Measurements from ENCODE around the gene NDUFAF8.

The NDUFAF8 gene, protein sequence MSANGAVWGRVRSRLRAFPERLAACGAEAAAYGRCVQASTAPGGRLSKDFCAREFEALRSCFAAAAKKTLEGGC

DNA sequence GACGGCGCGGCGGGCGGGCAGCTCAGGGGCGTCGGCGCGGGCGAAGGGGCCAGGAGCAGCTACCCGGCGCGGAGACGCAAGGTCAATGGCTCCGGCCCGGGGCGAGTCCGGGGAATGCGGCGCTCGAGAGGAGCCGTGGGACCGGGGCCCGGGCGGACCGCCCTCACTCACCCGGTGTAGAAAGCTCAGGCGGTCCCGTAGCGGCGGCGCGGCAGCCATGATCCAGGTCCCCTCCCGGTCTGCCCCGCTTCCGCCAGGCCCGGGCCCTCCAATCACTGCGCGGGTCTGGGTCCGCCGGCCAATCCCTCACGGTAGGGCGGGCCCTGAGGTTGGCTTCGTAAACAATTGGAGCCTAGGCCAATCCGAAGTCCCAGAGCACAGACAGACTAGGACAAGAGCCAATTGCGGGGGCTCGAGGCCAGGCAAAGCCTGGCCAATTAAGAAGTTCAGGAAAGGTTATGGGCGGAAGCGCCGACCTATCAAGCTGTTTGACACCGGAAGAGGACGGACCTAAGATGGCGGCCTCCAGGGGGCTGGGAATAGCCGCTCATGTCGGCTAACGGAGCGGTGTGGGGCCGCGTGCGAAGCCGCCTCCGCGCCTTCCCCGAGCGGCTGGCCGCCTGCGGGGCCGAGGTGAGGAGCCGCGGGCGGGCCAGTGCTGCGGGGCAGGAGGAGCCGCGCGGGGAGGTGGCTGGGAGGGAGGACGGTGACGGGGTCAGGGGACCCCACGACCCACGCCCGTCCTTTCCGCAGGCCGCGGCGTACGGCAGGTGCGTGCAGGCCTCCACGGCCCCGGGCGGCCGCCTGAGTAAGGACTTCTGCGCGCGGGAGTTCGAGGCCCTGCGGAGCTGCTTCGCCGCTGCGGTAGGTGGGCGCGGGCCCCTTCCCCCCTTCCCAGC, at the start of gene NDUFAF8, which contains the start of gene TEPSIN:
Gene NDUFAF8 (plus strand): TSS at position 504 of the 899 bp plus-strand sequence. CDS start 46 bp downstream, at position 550.
Gene TEPSIN (minus strand): TSS at position 241 of the 899 bp plus-strand sequence. CDS start 22 bp downstream, at position 219.
- DNase-seq: peak; percentile 97

DNA sequence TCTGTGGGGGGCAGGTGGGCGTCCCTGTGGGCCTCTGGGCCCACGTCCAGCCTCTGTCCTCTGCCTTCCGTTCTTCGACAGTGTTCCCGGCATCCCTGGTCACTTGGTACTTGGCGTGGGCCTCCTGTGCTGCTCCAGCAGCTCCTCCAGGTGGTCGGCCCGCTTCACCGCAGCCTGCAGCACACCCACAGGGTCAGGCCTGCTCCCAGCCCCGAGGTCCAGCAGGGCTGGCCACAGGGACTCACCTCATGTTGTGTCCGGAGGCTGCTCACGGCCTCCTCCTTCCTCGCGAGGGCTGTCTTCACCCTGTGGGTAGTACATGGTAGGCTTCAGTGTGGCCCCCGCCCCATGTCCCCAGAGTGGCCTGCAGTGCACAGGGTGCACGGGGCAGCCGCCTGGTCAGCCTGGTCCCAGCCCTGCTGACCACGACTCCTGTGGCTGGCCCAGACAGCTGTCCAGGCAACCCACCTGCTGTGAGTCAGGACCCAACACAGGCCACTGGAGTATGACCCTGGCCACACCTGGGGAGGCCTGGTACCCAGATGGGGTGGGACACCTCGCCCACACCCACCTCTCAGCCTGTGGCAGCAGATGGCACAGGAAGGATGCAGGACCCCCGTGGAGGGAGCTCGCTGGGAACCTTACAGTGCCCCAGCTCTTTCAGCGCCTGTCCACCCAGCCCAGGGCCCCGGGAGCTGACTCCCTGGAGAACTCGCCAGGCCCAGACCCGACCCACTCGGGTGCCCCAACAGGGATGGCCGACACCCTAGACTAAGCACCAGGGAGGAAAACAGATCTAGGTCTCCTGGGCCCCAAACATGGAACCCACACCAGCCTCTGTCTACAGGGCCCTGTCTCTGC, 49.2 kb upstream of the NDUFAF8 start:
- DNase-seq: no peak

DNA sequence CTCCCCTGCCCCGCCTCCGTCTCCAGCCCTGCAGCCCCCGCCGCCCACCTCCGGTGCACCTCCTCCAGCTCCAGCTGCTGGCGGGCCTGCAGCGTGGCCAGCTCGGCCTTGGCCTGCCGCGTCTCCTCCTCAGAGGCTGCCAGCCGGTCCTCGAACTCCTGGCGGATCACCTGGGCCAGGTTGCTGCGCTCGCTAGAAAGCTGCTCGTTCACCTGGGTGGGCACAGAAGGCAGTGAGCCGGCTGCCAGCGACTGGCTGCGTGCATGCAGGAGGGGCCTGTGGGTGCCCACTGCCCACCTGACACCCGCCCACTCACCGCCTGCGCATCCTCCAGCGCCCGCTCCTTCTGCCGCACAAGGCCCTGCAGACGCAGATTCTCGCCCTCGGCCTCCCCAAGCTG, 48.5 kb upstream of the NDUFAF8 start:
- DNase-seq: no peak

DNA sequence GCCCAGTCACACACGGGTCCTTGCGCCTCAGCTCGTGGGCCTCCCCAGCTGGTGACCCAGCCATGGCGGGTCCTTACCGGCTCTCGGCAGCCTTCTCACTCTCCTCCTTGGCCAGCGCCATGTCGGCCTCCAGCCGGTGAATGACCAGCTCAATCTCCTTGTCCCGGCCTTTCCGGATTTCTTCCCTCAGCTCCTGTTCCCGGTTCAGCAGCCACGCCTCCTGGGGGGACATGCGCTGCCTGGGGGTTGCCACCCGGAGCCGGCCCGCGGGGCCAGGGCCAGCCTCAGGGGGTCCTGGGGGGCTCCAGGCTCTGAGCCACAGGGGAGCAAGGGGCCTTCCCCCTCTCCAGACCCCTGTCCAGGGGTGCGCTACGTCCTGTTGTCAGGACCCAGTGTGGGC, 48.0 kb upstream of the NDUFAF8 start:
- no peak for DNase-seq

DNA sequence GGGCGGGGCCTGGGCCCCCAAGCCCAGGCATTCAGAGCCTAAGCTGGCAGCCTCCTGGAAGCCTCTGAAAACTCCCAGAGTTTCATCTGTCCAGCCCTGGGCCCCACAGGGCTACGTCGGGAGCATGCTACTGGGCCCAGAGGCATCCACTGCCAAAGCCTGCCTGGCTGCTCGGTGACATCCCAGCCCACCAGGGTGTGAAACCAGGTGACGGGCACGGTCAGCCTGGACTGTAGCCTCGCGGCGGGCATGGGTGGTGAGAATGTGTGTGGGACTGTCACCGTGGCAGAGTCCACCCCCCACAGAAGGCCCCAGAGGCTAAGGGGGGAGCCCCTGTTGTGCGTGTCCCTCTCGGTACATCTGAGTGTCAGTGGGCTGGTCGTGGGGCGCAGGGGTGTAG, 47.5 kb upstream of the NDUFAF8 start:
- DNase-seq: no peak

DNA sequence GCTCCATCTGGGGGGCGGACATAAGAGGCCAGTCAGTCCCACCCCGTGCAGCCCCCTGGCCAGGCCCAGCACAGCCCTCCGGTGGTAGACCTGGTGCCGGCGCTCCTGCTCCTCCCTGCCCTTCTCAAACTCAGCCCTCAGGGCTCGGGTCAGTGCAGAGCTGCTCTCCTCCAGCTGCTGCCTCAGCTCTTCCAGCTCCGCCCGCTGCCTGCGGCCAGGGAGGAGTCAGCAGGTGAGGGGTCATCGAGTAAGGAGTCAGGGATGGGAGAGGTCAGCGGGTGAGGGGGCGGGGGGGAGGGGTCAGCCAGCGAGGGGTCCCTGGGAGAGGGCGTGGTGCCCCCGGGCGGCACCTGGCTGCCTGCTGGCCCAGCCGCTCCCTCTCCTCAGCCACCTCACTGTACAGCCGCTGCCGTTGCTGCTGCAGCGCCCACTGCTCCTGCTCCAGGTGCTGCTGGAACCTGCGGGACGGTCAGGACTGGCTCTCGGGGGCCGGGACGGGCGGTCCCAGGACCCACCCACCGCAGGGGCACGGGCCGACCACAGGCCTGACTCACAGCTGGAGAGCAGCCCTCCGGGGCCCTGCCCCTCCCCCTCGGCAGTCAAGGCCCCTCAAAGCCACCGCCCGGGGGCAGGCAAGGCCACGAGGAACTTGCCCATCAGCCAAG, 46.6 kb upstream of the NDUFAF8 start:
- no peak for DNase-seq

DNA sequence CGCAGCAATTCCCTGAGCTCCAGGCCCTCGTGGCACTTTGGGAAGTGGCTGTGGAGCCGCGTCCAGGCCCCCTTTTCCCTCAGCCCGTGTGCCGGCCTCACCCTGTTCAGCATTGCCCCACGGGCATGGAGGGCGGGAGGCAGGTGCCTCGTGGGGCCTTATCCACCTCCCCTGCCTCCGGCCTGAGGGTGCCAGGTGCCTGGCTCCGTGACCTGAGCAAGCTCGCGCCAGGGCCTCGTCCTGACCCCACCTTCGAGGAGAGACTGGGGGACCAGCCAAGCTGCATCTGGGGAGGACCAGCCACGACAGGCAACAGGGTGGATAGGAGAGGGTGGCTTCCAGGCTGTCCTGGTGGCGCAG, 46.1 kb upstream of the NDUFAF8 start:
- DNase-seq: no peak

DNA sequence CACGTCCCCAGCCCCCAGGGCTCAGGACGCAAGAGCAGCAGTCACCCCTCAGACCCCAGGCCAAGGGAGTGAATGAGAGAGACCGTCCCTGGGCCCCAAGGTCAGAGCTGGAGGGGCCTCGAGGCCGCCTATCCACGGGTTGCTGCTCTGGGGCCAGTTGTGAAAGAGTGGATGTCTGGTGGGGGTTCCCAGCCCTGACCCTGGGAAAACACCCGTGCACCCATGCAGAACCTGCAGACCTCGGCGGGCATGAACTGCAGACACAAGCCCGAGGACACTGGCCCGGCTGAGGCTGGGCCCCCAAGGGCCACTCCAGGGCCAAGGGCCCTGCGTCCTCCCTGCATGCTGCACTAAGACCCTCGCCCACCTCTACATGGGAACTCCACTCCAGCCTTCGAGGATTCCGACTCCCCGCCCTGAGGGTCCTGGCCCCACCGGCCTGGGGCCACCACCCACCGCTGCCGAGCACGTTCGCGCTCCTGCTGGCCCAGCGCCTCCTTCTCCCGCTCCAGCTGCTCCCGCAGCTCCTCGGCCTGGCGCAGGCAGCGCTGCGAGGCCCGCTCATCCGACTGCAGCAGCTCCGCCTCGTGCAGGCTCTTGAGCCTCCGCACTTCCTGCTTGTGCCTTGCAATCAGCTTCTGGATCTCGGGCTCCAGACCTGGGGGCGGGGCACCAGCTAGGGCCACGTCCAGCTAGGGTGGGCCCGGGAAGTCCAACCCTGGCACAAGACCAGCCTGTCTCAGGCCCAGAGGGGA, 45.5 kb upstream of the NDUFAF8 start:
- no peak for DNase-seq

DNA sequence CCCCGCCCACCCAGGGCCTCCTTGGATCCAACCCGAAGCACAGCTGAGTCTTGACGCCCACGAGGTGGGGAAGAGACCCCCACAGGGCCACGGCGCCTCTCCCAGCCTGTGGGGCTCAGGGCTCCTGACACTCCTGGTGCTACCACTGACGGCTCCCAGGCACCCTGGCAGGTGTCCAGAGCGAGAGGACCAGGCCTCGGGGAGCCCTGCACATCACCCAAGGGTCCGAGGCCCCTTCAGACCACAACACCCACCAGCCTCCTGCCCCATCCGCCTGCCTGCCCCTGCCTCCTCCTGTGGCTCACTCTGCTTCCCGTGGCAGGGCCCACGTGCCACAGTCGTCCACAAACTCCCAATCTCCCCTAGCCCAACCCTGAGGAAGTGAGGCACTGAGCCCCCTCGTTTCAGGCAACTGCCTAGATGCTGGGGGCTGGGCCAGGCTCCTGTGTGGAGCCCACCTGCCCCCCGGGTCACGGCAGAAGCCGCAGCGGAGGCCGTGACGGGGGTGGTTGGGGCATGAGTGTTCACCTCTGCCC, 44.8 kb upstream of the NDUFAF8 start:
- no peak for DNase-seq

DNA sequence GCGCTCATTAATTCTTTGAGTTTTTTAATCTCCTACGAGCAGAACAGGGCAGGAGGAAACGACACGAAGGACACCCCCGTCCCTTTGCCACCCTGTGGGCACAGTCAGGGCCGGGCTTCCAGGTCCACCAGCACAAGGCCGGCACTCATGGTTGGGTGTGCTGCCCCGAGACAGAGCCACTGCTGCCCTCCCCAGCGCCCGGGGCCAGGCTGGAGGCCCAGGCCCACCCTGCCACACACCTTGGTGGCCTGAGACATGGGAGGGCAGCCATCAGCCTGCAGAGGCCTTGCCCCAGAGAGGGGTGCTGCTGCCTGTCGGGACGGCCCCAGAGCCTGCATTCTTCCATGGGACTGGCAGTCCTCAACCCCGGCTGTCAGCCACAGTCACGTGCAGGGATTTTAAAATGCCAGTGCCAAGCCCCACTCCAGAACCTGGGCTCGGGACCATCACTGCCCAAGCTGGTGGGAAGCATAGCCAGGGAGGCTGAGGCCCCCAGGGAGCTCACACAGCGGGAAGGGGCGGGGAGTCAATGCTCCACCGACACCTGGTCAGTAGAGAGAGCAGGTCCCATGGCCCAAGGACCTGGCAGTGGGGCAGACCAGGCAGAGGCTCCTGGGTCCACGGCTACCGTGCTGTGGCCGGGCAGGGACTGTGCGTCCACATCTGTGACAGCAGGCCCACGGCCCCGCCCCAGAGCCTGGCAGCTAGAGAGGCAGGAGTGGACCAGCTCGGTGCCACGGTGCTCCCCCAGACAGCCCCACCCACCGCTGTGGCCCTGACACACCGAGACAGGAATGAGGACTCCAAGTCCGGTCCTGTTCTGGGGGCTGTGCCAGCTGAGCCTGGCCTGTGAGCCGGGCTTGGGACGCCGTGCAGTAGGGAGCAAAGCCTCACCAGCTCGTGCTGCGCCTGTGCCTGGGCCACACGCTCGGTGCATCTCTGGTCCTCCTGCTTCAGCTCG, 43.9 kb upstream of the NDUFAF8 start:
- DNase-seq: no peak

DNA sequence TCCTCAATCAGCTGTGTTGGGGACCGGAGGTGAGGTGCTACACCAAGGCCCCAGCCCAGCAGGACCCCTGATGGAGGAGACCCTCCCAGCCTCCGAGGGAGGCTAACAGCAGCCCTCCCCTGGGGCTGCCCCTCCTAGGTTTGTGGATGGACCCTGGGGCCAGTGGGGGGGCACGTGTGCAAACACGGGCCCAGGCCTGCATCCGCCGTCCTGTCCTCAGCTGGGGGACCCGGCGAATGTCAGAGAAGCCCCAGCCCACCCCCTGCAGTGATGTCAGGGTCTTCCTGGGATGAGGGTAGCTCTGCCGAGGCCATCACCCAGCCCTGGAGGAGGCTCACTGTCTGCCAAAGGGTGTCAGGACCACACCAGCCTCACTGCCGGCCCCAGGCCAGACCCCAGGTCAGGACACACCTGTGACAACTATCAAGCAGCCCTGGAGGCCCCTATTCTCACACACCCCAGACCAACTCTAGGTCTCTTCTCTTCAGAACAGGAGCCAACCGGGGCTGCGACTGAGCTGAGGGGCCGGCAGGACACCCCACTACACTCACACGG, 43.1 kb upstream of the NDUFAF8 start:
- DNase-seq: no peak

DNA sequence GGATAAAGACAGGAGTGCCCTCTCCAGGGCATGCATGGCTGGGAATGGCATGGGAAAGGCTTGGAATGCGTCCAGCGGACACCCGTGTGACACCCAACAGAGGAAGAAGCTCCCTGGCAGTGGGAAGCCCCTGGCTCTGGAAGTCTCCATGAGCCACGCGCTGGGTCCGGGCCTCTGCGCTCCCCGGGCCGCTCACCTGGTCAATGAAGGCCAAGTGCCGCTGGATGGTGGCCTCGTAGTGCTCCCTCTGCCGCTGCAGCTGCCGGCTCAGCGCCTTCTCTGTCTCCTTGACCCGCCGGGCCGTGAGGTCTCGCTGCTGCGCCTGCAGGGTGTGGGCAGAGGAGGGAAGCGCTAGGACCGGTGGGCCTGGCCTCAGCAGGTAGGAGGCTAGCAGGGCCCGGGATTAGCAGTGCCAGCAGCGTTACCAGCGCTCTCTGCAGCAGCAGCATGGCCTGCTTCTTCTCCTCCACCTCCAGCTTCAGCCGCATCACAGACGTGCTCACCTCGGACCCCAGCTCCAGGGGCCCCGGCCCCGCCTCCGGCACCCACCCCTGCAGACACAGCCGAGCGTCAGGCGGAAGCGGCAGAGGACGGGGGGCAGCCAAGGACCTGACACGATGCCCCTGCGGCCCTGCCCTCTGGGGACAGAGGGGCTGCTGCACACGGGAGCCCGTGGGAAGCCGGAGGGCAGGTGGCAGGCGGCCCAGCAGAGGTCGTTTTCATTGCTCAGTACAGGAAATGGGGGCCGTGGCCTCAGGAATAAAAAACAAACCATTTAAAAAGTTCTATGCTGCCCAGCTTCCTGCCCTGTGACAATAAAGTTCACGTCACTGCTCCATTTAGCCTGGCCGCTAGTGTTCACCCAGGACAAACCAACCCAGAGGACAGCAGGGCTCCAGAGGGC, 42.4 kb upstream of the NDUFAF8 start:
- no peak for DNase-seq

DNA sequence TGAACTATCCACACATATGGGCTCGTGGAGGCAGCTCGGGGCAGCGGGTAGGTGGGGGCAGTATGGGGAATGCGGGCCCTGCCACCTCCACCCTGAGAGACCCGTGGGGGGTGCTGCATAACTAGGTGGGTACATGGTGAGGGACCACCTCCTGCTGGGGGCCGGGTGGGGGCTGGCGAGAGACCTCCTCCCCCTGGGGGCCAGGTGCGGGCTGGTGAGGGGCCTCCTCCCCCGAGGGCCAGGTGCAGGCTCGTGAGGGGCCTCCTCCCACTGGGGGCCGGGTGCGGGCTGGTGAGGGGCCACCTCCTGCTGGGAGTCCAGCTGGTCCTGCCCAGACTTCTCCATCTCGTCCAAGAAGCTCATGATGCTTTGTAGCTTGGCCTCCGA, 41.7 kb upstream of the NDUFAF8 start:
- no peak for DNase-seq

DNA sequence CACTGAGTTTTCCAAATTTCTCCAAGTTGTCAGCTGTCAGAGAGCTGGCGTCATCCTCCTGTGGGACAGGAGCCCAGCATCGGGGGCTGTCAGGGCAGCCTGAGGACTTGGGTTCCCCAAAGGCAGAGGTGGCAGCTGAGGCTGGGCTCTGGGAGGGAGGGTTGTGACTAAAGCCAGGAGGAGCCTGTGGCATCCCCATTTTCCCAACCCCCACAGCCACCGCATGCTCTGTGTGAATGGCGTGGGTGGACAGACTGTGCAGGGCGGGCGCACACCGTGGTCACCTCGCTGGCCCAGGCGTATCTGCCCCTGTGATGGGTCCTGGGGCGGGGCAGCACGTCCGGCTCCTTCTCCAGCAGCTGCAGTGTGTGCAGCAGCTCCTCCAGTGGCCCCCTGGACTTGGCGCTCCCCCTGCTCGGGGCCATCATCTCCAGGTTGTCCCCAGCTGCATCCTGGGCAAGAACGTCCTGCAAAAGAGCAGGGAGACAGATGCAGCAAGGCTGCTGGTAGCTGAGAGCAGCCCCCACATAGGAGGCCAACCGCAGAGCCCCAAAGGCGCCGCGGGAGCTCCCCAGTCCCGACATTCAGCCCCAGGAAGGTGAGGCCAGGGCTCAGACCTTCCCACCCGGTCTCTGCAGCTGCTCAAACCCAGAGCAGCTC, 41.2 kb upstream of the NDUFAF8 start:
- DNase-seq: no peak

DNA sequence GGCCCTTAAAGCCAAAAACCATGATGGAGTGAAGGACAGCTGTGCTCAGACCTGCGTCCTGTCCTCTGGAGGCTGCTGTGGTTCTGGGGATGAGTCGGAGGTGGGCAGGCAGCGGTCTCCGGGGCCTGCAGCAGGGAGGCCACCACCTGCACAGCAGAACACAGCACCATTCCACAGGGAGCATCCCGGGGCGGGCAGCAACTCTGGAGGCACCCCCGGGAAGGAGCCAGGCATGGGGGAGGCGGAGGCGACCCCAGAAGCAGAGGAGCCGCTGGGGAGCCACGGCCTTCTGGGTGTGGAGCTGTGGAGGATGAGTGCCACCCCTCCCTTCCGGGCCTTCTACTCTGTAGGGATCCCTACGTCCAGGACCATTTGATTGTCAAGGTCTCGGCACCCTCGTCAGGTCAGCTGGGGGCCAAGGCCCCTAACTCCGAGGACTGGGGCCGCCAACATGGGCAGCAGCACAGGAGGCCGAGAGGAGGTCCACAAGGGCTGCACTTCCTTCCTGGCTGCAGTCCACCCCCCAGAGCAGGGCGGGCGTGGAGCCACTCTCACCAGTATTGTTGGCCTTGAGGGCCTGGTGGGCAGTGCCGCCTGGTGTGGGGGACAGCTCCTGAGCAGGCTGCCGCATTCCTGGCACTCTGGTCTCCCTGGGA, 40.2 kb upstream of the NDUFAF8 start:
- no peak for DNase-seq

DNA sequence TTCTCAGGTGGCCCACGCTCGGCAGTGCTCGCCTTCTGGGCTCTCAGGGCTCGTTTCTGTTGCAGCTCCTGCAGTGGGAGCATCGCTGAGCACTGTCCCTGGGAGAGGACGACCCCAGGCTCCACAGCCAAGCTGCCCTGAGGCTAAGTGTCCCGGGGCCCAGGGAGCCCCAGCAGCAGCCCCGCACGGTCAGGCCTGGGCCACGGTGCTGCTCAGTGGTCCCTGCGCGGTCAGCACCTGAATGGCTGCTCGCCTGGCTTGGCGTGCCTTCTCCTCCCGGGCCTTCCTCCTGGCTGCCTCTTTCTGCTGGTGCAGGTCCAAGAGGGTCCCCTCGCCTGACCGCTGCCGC, 39.7 kb upstream of the NDUFAF8 start:
- no peak for DNase-seq

DNA sequence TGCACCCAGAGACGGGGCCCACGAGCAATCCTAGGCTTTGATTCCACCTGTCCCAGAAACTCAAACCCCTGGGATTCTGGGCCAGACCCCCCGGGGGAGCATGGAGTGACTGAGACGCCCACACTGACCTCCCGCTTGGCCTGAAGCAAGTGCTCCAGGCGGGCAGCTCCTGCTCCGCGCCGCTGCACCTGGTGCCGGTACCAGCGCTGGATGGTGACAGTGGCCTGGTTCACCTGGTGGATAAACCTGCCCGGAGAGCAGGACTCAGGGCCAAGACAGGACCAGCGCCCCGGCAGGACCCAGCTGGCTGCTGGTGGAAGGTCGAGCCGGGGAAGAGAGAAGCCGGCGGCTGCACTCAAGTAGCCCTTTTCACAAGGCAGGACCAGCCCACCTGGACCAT, 38.9 kb upstream of the NDUFAF8 start:
- no peak for DNase-seq

All from kidney glomerular epithelial cell (primary cell).